Measurements from ENCODE around the gene PRKCB. TPM values are rescaled to one million over a fixed set of nuclear protein-coding genes. Genes with fewer than 3 reads are reported as not detected.

The PRKCB gene
- total RNA-seq (1 to 10 TPM; 6.2 to 9.4 TPM), polyA plus RNA-seq (1 to 10 TPM; 1.6 to 1.7 TPM)

DNA sequence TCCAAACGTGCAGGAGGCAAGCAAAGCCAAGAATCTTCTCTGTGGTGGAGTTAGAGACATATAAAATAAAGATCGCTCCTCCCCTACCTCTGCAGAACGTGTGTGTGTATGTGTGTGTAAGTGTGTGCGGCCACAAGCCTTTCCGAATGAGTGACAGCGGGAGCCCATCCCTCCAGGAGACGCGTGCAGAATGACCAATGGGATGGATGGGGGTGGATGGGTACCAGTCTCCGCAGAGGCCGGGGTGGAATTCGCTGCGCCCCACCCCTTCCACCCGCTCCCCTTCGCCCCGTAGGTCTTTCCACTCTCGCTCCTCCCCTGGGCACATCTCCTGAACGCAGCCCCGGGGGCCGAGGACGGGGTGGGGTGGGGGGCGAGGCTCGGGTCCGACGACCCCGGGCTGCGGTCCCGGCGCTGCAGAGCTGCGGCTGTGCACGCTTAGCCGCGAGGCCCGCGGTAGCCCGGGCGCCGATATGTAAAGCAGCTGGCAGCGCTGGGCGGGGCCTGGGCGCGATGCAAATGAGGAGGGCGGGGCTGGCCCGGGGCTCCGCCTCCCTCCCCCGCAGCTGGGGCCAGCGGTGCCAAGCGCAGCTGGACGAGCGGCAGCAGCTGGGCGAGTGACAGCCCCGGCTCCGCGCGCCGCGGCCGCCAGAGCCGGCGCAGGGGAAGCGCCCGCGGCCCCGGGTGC is at the start of gene PRKCB:
Gene PRKCB (plus strand): TSS at position 594 of the 688 bp plus-strand sequence.
- no peak within 1 kb of the TSS for H3K9ac ChIP-seq (ENCODE audit: low read depth in 1 of 2, low read length in 2 of 2)
- no peaks in the 10 kb centered on the region for H3K36me3 ChIP-seq (ENCODE audit: control insufficient read depth in 4 of 4, insufficient read depth in 3 of 4, low read depth in 1 of 4, low read length in 3 of 4)
- H3K27me3 ChIP-seq (ENCODE audit: control insufficient read depth in 4 of 4, insufficient read depth in 4 of 4, low read length in 3 of 4), result peaks cover 0 to 1% (median 0%) of the 10 kb centered on the region in 4 donors
- WGBS, result 2% methylated on average over 63 of the region's 63 CpGs
- H3K27ac ChIP-seq (ENCODE audit: low read depth in 1 of 2, low read length in 2 of 2), result peak within 1 kb of the TSS in 1 of 2 donors; percentile 37
- H3K4me1 ChIP-seq (ENCODE audit: control insufficient read depth in 4 of 4, insufficient read depth in 4 of 4, low read length in 3 of 4), result peaks cover 0 to 5% (median under 1%) of the 10 kb centered on the region in 4 donors
- H3K9me3 ChIP-seq (ENCODE audit: control insufficient read depth in 4 of 4, low read length in 3 of 4), result no peaks in the 10 kb centered on the region
- peak; percentile 81 for DNase-seq (ENCODE audit: low spot score)
- TF ChIP-seq, protein P1, sequence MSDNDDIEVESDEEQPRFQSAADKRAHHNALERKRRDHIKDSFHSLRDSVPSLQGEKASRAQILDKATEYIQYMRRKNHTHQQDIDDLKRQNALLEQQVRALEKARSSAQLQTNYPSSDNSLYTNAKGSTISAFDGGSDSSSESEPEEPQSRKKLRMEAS (IDR thresholded peaks at IDR 0.05), result no peak
- TF ChIP-seq, protein P2, sequence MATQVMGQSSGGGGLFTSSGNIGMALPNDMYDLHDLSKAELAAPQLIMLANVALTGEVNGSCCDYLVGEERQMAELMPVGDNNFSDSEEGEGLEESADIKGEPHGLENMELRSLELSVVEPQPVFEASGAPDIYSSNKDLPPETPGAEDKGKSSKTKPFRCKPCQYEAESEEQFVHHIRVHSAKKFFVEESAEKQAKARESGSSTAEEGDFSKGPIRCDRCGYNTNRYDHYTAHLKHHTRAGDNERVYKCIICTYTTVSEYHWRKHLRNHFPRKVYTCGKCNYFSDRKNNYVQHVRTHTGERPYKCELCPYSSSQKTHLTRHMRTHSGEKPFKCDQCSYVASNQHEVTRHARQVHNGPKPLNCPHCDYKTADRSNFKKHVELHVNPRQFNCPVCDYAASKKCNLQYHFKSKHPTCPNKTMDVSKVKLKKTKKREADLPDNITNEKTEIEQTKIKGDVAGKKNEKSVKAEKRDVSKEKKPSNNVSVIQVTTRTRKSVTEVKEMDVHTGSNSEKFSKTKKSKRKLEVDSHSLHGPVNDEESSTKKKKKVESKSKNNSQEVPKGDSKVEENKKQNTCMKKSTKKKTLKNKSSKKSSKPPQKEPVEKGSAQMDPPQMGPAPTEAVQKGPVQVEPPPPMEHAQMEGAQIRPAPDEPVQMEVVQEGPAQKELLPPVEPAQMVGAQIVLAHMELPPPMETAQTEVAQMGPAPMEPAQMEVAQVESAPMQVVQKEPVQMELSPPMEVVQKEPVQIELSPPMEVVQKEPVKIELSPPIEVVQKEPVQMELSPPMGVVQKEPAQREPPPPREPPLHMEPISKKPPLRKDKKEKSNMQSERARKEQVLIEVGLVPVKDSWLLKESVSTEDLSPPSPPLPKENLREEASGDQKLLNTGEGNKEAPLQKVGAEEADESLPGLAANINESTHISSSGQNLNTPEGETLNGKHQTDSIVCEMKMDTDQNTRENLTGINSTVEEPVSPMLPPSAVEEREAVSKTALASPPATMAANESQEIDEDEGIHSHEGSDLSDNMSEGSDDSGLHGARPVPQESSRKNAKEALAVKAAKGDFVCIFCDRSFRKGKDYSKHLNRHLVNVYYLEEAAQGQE (IDR thresholded peaks at IDR 0.05), result no peak
- TF ChIP-seq TAF1 (conservative IDR thresholded peaks at IDR 0.05), result no peak
- no peak for TF ChIP-seq YY1 (IDR thresholded peaks at IDR 0.05)
- TF ChIP-seq FOXA2 (IDR thresholded peaks at IDR 0.05), result no peak
- TF ChIP-seq RAD21 (IDR thresholded peaks at IDR 0.05), result no peak
- TF ChIP-seq EGR1 (IDR thresholded peaks at IDR 0.05; ENCODE audit: low read depth in 2 of 2), result no peak
- TF ChIP-seq SP1 (IDR thresholded peaks at IDR 0.05), result no peak
- TF ChIP-seq HNF4A (conservative IDR thresholded peaks at IDR 0.05), result no peak
- TF ChIP-seq GABPA (IDR thresholded peaks at IDR 0.05 in 1 of 2, conservative IDR thresholded peaks at IDR 0.05 in 1 of 2), result no peak
- no peak for TF ChIP-seq FOXA1 (IDR thresholded peaks at IDR 0.05)
- no peak for TF ChIP-seq HNF4G (IDR thresholded peaks at IDR 0.05)
- TF ChIP-seq, protein P3, sequence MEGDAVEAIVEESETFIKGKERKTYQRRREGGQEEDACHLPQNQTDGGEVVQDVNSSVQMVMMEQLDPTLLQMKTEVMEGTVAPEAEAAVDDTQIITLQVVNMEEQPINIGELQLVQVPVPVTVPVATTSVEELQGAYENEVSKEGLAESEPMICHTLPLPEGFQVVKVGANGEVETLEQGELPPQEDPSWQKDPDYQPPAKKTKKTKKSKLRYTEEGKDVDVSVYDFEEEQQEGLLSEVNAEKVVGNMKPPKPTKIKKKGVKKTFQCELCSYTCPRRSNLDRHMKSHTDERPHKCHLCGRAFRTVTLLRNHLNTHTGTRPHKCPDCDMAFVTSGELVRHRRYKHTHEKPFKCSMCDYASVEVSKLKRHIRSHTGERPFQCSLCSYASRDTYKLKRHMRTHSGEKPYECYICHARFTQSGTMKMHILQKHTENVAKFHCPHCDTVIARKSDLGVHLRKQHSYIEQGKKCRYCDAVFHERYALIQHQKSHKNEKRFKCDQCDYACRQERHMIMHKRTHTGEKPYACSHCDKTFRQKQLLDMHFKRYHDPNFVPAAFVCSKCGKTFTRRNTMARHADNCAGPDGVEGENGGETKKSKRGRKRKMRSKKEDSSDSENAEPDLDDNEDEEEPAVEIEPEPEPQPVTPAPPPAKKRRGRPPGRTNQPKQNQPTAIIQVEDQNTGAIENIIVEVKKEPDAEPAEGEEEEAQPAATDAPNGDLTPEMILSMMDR (IDR thresholded peaks at IDR 0.05; ENCODE audit: low read depth, low read length, missing input control), result no peak
- no peak for TF ChIP-seq NR2F2 (IDR thresholded peaks at IDR 0.05)
- TF ChIP-seq JUND (IDR thresholded peaks at IDR 0.05), result no peak
- TF ChIP-seq, protein P4, sequence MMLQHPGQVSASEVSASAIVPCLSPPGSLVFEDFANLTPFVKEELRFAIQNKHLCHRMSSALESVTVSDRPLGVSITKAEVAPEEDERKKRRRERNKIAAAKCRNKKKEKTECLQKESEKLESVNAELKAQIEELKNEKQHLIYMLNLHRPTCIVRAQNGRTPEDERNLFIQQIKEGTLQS (IDR thresholded peaks at IDR 0.05), result no peak
- H3K4me3 ChIP-seq (ENCODE audit: low read depth in 1 of 3, low read length in 3 of 3), result peak within 1 kb of the TSS in 2 of 3 donors; percentile 26 to 54

DNA sequence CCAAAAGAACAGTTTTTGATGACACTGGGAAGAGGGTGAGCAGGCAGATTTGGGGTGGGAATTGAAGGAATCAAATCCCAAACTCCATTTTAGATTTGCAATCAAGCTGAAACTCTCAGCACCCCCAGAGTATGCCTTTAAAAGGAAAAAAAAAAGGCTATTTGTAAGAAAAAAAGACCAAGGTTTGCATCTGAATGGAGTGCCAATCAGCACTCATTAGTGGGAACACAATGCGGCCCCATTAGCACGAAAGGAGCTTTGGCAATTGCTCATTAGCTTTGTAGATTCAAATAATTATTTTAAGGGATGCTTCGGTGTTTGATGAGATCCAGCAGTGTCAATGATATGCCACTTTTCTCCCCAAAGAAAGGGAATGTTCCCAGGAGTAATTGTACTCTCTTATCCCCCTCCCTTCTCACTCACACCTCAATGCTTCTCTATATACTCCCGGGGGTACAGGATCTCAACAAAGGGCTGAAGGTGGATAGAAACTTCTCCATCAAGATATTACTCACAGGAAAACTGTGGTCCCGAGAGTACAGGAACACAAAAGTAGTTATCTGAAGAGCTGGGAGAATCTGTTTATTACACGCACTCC is 48.7 kb upstream of the PRKCB start:
- H3K9me3 ChIP-seq (ENCODE audit: control insufficient read depth in 4 of 4, low read length in 3 of 4), result no peaks in the 10 kb centered on the region
- 29% methylated on average over 6 of the region's 6 CpGs for WGBS
- DNase-seq (ENCODE audit: low spot score), result no peak
- no peak overlapping the region for H3K27ac ChIP-seq (ENCODE audit: low read depth in 1 of 2, low read length in 2 of 2)
- H3K4me3 ChIP-seq (ENCODE audit: low read depth in 1 of 3, low read length in 3 of 3), result no peak overlapping the region
- no peak overlapping the region for H3K9ac ChIP-seq (ENCODE audit: low read depth in 1 of 2, low read length in 2 of 2)
- TF ChIP-seq RAD21 (IDR thresholded peaks at IDR 0.05), result no peak
- TF ChIP-seq, protein P3 (IDR thresholded peaks at IDR 0.05; ENCODE audit: low read depth, low read length, missing input control), result no peak
- TF ChIP-seq, protein P5, sequence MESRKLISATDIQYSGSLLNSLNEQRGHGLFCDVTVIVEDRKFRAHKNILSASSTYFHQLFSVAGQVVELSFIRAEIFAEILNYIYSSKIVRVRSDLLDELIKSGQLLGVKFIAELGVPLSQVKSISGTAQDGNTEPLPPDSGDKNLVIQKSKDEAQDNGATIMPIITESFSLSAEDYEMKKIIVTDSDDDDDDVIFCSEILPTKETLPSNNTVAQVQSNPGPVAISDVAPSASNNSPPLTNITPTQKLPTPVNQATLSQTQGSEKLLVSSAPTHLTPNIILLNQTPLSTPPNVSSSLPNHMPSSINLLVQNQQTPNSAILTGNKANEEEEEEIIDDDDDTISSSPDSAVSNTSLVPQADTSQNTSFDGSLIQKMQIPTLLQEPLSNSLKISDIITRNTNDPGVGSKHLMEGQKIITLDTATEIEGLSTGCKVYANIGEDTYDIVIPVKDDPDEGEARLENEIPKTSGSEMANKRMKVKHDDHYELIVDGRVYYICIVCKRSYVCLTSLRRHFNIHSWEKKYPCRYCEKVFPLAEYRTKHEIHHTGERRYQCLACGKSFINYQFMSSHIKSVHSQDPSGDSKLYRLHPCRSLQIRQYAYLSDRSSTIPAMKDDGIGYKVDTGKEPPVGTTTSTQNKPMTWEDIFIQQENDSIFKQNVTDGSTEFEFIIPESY (IDR thresholded peaks at IDR 0.05), result no peak
- TF ChIP-seq JUND (IDR thresholded peaks at IDR 0.05), result no peak
- no peaks in the 10 kb centered on the region for H3K4me1 ChIP-seq (ENCODE audit: control insufficient read depth in 4 of 4, insufficient read depth in 4 of 4, low read length in 3 of 4)
- H3K36me3 ChIP-seq (ENCODE audit: control insufficient read depth in 4 of 4, insufficient read depth in 3 of 4, low read depth in 1 of 4, low read length in 3 of 4), result no peaks in the 10 kb centered on the region
- H3K27me3 ChIP-seq (ENCODE audit: control insufficient read depth in 4 of 4, insufficient read depth in 4 of 4, low read length in 3 of 4), result peaks cover 0 to 4% (median under 1%) of the 10 kb centered on the region in 4 donors
